SK-N-SH (cell line): ENCODE measurements around the gene PARD3B.
"Not testable (repeated sequence)": the region's sequence is repeated elsewhere in the genome, so short reads cannot be mapped to it uniquely, and the experiment has no call there.

Source experiments
- GABPA ChIP-seq: IDR thresholded peaks from 2 replicates; pipeline ENCODE4 v1.4.0; 2012; ENCODE audit warnings: low read depth, mild to moderate bottlenecking
- RAD21 ChIP-seq: IDR thresholded peaks from 2 replicates; pipeline ENCODE4 v1.6.1; 2012; ENCODE audit warnings: mild to moderate bottlenecking, low read length
- SMC3 ChIP-seq: IDR thresholded peaks from 2 replicates; pipeline ENCODE4 v1.6.1; 2012; ENCODE audit warnings: low read depth, low read length, improper control_type of control experiment
- TAF1 ChIP-seq: IDR thresholded peaks from 2 replicates; pipeline ENCODE4 v1.6.1; 2012; ENCODE audit warnings: low read depth, mild to moderate bottlenecking, low read length, moderate library complexity, borderline replicate concordance
- TF ChIP-seq, protein P1 (sequence below): IDR thresholded peaks from 2 replicates; pipeline ENCODE4 v1.4.0; 2012; ENCODE audit warnings: low read depth, borderline replicate concordance
- TF ChIP-seq, protein P2 (sequence below): fragments of 200-600 bp; sonication (generic); IDR thresholded peaks from 2 replicates; pipeline ENCODE4 v1.6.1; 2017; ENCODE audit warnings: antibody characterized with exemption, mild to moderate bottlenecking, moderate library complexity
- TF ChIP-seq, protein P3 (sequence below): IDR thresholded peaks from 2 replicates; pipeline ENCODE4 v1.6.1; 2012; ENCODE audit warnings: mild to moderate bottlenecking, low read depth, low read length, moderate library complexity

DNA sequence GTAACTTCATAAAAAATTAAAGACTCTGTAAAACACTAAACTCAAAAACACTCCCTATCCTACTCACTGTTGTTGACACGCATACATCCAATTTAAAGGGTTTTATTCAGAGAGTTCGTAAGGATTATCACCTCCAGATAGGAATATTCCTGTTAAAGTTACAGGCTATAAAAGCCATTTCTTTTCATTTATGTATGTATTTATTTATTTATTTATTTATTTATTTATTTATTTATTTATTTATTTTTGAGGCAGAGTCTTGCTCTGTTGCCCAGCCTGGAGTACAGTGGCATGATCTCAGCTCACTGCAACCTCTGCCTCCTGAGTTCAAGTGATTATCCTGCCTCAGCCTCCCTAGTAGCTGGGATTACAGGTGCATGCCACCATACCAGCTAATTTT lies 948.3 kb downstream of the PARD3B start:
- TF ChIP-seq, protein P1, sequence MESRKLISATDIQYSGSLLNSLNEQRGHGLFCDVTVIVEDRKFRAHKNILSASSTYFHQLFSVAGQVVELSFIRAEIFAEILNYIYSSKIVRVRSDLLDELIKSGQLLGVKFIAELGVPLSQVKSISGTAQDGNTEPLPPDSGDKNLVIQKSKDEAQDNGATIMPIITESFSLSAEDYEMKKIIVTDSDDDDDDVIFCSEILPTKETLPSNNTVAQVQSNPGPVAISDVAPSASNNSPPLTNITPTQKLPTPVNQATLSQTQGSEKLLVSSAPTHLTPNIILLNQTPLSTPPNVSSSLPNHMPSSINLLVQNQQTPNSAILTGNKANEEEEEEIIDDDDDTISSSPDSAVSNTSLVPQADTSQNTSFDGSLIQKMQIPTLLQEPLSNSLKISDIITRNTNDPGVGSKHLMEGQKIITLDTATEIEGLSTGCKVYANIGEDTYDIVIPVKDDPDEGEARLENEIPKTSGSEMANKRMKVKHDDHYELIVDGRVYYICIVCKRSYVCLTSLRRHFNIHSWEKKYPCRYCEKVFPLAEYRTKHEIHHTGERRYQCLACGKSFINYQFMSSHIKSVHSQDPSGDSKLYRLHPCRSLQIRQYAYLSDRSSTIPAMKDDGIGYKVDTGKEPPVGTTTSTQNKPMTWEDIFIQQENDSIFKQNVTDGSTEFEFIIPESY, result not testable (repeated sequence)
- TF ChIP-seq, protein P2, sequence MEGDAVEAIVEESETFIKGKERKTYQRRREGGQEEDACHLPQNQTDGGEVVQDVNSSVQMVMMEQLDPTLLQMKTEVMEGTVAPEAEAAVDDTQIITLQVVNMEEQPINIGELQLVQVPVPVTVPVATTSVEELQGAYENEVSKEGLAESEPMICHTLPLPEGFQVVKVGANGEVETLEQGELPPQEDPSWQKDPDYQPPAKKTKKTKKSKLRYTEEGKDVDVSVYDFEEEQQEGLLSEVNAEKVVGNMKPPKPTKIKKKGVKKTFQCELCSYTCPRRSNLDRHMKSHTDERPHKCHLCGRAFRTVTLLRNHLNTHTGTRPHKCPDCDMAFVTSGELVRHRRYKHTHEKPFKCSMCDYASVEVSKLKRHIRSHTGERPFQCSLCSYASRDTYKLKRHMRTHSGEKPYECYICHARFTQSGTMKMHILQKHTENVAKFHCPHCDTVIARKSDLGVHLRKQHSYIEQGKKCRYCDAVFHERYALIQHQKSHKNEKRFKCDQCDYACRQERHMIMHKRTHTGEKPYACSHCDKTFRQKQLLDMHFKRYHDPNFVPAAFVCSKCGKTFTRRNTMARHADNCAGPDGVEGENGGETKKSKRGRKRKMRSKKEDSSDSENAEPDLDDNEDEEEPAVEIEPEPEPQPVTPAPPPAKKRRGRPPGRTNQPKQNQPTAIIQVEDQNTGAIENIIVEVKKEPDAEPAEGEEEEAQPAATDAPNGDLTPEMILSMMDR, result not testable (repeated sequence)
- not testable (repeated sequence) for TF ChIP-seq SMC3, GABPA, RAD21, TAF1
- TF ChIP-seq, protein P3, sequence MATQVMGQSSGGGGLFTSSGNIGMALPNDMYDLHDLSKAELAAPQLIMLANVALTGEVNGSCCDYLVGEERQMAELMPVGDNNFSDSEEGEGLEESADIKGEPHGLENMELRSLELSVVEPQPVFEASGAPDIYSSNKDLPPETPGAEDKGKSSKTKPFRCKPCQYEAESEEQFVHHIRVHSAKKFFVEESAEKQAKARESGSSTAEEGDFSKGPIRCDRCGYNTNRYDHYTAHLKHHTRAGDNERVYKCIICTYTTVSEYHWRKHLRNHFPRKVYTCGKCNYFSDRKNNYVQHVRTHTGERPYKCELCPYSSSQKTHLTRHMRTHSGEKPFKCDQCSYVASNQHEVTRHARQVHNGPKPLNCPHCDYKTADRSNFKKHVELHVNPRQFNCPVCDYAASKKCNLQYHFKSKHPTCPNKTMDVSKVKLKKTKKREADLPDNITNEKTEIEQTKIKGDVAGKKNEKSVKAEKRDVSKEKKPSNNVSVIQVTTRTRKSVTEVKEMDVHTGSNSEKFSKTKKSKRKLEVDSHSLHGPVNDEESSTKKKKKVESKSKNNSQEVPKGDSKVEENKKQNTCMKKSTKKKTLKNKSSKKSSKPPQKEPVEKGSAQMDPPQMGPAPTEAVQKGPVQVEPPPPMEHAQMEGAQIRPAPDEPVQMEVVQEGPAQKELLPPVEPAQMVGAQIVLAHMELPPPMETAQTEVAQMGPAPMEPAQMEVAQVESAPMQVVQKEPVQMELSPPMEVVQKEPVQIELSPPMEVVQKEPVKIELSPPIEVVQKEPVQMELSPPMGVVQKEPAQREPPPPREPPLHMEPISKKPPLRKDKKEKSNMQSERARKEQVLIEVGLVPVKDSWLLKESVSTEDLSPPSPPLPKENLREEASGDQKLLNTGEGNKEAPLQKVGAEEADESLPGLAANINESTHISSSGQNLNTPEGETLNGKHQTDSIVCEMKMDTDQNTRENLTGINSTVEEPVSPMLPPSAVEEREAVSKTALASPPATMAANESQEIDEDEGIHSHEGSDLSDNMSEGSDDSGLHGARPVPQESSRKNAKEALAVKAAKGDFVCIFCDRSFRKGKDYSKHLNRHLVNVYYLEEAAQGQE, result not testable (repeated sequence)
